GM12878 (cell line): ENCODE measurements around the gene TRIM69. TPM values are rescaled to one million over a fixed set of nuclear protein-coding genes. Genes with fewer than 3 reads are reported as not detected.

Source experiments
- CEBPB ChIP-seq, 2 experiments: fragments of 150-350 bp in 1 of 2; IDR thresholded peaks; 2 replicates each; pipeline ENCODE4 v1.6.1; 2012 to 2014; ENCODE audit warnings: low read depth in 2 of 2, low read length in 2 of 2, borderline replicate concordance in 1 of 2, inconsistent platforms in 1 of 2
- CEBPZ ChIP-seq: fragments of 150-350 bp; IDR thresholded peaks from 2 replicates; pipeline ENCODE4 v1.6.1; 2016; ENCODE audit warnings: low read depth, low read length
- FOS ChIP-seq: IDR thresholded peaks from 3 replicates; pipeline ENCODE4 v1.6.1; 2011; ENCODE audit warnings: borderline replicate concordance; ENCODE audit not compliant: insufficient read length; ENCODE audit errors: extremely low read depth
- HDAC2 ChIP-seq: fragments of 200-600 bp; sonication (generic); IDR thresholded peaks from 2 replicates; pipeline ENCODE4 v1.6.1; 2017
- IKZF1 ChIP-seq: fragments of 450-650 bp; conservative IDR thresholded peaks from 2 replicates; pipeline ENCODE4 v1.6.1; 2017; ENCODE audit warnings: antibody characterized with exemption, mild to moderate bottlenecking
- IKZF2 ChIP-seq, 2 experiments: fragments of 450-650 bp; IDR thresholded peaks; 2 replicates each; pipeline ENCODE4 v1.6.1; 2017; ENCODE audit warnings: mild to moderate bottlenecking in 2 of 2, moderate library complexity in 2 of 2
- MLLT1 ChIP-seq: fragments of 450-650 bp; IDR thresholded peaks from 2 replicates; pipeline ENCODE4 v1.6.1; 2016; ENCODE audit warnings: mild to moderate bottlenecking
- NR2C1 ChIP-seq: fragments of 450-650 bp; IDR thresholded peaks from 2 replicates; pipeline ENCODE4 v1.6.1; 2017; ENCODE audit warnings: antibody characterized with exemption, mild to moderate bottlenecking, moderate library complexity
- PML ChIP-seq: IDR thresholded peaks from 2 replicates; pipeline ENCODE4 v1.6.1; 2012; ENCODE audit warnings: low read length, inconsistent platforms
- RAD21 ChIP-seq: IDR thresholded peaks from 2 replicates; pipeline ENCODE4 v1.6.1; 2011; ENCODE audit warnings: mild to moderate bottlenecking, low read depth, low read length, moderate library complexity; ENCODE audit not compliant: insufficient read depth
- SUZ12 ChIP-seq: fragments of 200-600 bp; sonication (generic); IDR thresholded peaks from one replicate; pipeline ENCODE4 v1.6.1; 2018; ENCODE audit warnings: antibody characterized with exemption, mild to moderate bottlenecking; ENCODE audit not compliant: unreplicated experiment
- TAF1 ChIP-seq: IDR thresholded peaks from 2 replicates; pipeline ENCODE4 v1.6.1; 2011; ENCODE audit warnings: mild to moderate bottlenecking, low read depth, low read length, borderline replicate concordance
- WRNIP1 ChIP-seq: IDR thresholded peaks from 2 replicates; pipeline ENCODE4 v1.6.1; 2011; ENCODE audit warnings: low read depth, low read length, improper control_type of control experiment, borderline replicate concordance
- ZBTB40 ChIP-seq: fragments of 450-650 bp; IDR thresholded peaks from 2 replicates; pipeline ENCODE4 v1.6.1; 2016; ENCODE audit warnings: mild to moderate bottlenecking, moderate library complexity, borderline replicate concordance
- polyA plus RNA-seq, 11 experiments: library from polyadenylated mRNA; depleted of rRNA in 4 of 11; unstranded in 6 of 11; stranded (reverse) in 5 of 11; fragments of >200 nt; fragmentation: Nextera tagmentation in 4 of 11; fragmentation: Illumina TruSeq in 1 of 11; extraction: Ambion mirVana in 4 of 11; extraction: Trizol in 1 of 11; gene quantifications; 1 replicate in 1 of 11; 2 replicates in 10 of 11; pipeline versions ENCODE4 v1.2.1 to v1.2.3, GENCODE V29; 2011 to 2016; ENCODE audit warnings: inconsistent platforms in 2 of 11, missing spikeins in 2 of 11, low read depth in 1 of 11
- total RNA-seq, 4 experiments: library from RNA; depleted of rRNA in 3 of 4; stranded (reverse); fragments of >200 nt in 3 of 4; fragmentation: Illumina TruSeq in 1 of 4; extraction: Trizol in 1 of 4; gene quantifications; 2 replicates each; pipeline versions ENCODE4 v1.2.1 to v1.2.3, GENCODE V29; 2013 to 2021

The TRIM69 gene
- total and polyA plus RNA-seq, 10 of the 15 experiments (the other 5 are each of a cell fraction or from before 2014, with no cell fraction given) = 11.2 to 52.7 (median 37.8) TPM

- TF ChIP-seq TAF1 (peak; percentile 98), CEBPZ (no peak), IKZF2 (IDR thresholded peaks at IDR 0.05) (peak; percentile 7 to 21; a peak in 2 of 4 replicates), HDAC2 (no peak), RAD21 (no peak), ZBTB40 (no peak), PML (peak; percentile 99), WRNIP1 (peak; percentile 85; the same call in 1 of the 2 replicates), NR2C1 (no peak), MLLT1 (peak; percentile 99), SUZ12 (no peak), CEBPB (IDR thresholded peaks at IDR 0.05; ENCODE audit: borderline replicate concordance in 1 of 2, low read depth in 2 of 2, low read length in 2 of 2) (peak in 1 of 2 experiments; percentile 97; a peak in 1 of 4 replicates), IKZF1 (peak; percentile 47), FOS (peak; percentile 25)
Observed at GRCh38 chr15:44711096-44711742, 25.1 kb upstream of the TRIM69 start, which contains the start of the genes B2M and PATL2 (continued).
